ENCODE data around the gene RIC3.

GRCh38 chr11:8096575-8096974 is 72.2 kb downstream of the RIC3 start:
- no peak for TF ChIP-seq POLR2AphosphoS5 (IDR thresholded peaks at IDR 0.05)
- no peak for TF ChIP-seq CTCF (IDR thresholded peaks at IDR 0.05)
